Stimulated activated CD8-positive, alpha-beta memory T cell treated with anti-CD3 and anti-CD28 coated beads, Interleukin-4, amount 100 ng/mL, for 24 hours (primary cell): Measurements from ENCODE around the gene DRD2.

Experiments
- DNase-seq: peaks from one replicate; pipeline ENCODE4 v3.0.0-alpha.2; 2020; ENCODE audit warnings: low read depth

The DRD2 gene

DNA sequence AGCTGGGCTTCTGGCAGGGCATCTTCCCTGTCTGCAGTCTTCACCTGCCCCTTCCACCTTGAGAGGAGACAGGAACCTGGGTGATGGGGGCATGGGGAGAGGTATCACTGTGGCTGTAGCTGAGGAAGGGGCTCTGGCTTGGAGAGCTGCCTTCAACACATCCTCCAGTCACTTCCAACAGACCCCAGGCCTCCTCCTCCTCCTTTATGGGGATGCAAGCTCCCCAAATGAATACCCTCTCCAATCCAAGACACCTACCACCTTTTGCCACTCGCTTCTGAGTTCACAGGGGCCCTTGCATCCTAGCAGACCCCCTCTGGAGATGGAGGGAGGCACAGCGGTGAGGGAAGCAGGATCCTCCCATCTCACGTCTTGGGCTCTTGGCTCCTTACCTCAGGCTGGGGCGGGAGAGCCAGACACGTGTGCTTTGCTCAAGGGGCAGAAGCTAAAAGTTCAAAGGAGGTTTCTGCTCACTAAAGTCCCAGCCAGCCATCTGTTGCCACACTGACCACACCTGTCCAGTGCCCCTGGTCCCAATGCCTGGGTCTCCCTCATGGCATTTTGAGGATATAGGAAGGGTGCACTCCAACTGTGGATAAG lies 74.5 kb downstream of the DRD2 start:
- DNase-seq: no peak

DNA sequence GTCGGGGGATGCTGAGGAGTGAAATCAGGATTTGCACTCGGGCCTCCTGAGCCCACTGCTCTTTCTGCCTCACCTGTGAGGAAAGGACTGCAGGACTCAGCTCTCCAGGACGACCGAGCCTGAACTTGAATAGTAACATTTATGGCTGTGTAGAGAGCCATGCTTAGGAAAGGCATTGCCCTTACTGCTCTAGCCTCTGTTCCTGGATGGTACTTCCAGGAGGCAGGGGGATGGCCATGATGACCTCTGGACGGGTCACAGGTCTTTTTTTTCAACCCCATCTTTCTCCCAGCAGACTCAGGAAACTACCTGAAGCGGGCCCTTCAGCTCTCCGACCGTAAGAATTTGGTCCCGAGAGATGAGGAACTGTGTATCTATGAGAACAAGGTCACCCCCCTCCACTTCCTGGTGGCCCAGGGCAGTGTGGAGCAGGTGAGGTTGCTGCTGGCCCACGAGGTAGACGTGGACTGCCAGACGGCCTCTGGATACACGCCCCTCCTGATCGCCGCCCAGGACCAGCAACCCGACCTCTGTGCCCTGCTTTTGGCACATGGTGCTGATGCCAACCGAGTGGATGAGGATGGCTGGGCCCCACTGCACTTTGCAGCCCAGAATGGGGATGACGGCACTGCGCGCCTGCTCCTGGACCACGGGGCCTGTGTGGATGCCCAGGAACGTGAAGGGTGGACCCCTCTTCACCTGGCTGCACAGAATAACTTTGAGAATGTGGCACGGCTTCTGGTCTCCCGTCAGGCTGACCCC lies 76.3 kb downstream of the DRD2 start:
- no peak for DNase-seq

DNA sequence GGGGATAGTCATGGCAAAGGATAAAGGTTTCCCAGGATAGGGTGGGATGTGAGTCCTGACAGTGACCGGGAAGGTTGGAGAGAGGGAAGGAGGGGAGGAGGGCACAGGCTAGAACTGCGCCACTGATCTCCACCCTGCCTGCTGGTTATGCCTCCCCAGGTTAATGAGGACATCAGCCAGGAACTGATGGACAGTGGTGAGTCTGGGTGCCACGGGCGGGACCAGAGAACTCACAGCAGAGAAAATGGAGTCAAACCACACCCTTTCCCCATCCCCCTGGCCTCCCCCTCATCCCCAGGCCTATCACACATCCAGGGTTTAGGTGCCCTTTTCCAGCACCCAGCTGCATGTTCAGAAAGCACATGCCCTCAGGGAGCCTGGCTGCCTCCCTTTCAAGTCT lies 77.4 kb downstream of the DRD2 start:
- no peak for DNase-seq

DNA sequence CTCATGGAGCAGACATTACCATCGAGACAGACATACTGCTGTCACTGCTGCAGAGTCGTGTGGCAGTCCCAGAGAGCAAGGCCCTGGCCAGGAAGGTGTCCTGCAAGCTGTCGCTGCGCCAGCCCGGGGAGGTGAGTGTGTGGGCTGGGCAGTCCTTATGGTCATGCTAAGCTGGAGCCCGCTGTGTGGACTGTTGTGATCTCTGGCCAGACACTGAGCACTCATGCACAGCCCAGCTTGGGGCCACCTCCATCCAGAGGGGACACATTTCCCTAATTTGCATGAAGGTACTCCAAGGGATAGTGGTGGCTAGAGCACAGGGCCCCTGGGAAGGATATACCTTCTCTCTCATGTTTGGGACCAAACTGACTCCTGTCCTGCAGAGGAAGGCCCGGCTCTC lies 78.0 kb downstream of the DRD2 start:
- no peak for DNase-seq

DNA sequence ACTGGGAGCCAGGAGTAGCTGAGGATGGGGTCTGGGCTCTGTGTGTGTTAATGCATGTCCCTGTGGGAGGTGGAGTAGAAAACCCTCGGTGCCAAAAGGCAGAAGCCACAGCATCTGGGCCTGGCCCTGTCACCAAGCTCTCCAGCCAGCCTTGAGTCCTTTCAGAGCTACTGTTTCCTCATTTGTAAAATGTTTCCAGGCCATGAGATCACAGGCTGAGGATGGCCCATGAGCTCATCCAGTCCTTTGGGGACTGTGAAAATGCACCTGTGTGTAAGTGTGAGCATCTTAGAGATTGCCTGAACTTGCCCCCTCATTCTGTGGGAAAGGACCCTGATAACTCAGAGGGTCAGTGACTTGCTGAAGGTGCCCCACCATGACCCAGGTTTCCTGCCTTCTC lies 78.5 kb downstream of the DRD2 start:
- no peak for DNase-seq

DNA sequence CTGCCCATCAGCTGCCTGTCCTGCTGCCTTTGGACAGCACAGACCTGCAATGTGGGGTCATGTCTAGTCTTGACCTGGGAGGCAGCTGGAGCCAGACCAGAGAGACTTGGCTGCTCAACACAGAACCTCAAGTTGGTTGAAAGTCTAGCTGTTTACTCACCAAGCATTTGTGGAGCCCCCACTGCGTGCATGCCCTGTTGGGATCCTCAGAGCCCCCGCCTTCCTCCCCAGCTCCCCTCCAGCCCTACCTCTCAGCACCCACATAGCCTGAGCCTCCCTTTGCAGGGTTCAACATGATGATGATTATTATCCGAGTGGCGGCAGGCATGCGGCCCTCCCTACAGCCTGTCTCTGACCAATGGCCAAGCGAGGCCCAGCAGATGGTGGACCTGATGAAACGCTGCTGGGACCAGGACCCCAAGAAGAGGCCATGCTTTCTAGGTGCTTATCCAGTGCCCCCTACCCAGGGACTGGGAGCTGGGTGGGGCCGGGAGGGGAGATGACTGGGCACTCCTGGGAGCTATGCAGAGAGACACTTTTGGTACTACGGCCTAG lies 79.3 kb downstream of the DRD2 start:
- no peak for DNase-seq

DNA sequence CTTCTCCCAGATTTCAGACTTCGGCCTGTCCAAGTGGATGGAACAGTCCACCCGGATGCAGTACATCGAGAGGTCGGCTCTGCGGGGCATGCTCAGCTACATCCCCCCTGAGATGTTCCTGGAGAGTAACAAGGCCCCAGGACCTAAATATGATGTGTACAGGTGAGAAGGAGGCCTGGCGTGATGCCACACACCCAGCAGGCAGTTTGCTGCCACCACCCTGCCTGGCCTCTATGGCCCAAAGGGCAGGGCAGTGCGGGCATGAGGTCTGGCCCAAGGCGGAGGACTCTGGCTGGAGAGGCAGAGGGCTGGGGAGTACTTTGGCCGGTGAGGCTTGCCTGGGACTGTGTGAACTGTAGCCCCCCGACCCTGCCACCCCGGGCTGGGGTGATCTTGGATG lies 80.3 kb downstream of the DRD2 start:
- DNase-seq: no peak

DNA sequence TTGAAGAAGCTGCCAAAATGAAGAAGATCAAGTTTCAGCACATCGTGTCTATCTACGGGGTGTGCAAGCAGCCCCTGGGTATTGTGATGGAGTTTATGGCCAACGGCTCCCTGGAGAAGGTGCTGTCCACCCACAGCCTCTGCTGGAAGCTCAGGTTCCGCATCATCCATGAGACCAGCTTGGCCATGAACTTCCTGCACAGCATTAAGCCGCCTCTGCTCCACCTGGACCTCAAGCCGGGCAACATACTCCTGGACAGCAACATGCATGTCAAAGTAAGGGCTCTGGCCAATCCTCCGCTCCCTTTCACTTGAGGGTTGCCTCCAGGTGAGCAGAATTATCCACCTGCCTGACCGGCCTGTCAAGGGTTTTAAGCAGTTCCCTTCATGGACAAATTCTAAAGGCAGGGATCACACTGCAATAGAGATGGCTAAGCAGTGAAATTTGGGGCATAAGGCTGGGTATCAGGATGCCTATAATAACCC lies 81.7 kb downstream of the DRD2 start:
- no peak for DNase-seq

DNA sequence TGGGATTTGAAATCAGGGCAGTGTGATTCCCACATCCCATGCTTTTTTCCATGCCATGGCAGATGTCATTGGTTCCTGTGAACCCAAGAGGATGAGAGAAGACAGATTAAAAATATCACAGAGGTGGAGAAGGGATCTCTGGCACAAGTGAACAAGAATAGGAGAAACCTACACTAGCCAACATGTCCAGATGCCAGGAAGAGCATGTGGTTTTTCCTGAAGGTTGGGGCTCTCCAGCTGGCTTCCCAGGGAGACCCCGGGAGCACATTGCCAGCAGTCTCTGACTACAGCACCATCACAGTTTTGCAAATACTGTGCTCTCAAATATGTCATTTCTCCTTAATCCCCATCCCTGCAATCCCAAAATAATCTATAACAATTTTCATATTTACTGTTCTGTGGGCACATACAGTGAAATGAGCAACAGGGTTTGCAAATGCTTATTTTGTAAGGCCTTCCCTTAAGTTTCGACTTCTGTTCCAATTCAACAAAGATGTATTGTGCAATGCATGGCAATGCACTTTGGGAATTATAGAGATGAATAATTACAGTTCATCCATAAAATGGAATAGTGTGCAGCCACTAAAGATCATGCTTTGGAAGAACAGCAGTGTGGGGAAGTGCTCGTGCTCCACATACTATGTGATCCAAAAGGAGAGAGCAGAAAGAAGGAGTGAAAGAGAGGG lies 82.8 kb downstream of the DRD2 start:
- DNase-seq: no peak

DNA sequence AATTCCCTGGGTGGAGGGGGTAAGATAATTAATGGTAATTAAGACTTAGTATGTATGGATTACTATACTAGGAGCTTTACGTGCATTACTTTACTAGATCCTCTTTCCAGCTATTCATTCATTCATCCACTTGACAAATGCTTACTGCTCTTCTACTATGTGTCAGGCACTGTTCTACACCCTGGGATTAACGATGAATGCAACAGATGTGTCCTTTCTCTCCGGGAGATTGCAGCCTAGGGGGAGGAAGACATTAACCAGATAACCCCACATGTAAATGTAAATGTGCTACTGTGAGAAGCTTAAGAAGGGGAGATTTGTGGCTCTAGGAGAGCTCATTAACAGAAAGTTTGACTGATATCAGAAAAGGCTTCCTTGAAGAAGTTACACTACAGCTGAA lies 85.9 kb downstream of the DRD2 start:
- no peak for DNase-seq

DNA sequence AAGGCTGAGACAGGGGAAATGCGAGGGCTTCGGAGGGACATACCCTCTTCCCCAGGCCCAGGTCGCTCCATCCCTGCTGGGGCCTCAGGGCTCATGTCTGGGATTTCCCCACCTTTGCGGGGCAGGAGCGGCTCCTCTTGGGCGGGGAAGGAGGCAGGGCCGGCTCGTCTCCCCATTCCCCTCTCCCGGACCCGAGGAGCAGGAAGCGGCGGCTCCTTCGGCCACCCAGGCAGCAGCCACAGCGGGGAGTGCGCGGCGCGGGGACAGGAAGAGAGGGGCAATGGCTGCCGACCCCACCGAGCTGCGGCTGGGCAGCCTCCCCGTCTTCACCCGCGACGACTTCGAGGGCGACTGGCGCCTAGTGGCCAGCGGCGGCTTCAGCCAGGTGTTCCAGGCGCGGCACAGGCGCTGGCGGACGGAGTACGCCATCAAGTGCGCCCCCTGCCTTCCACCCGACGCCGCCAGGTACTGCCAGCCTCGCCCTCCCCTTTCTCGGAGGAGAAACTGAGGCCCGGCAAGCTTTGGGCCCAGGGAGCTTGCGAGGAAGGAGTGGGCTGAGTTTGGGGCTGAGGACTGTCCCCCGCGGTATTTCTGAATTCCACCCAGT lies 87.5 kb downstream of the DRD2 start, which contains the start of gene ANKK1:
TSS of gene ANKK1 (plus strand) at position 175 of the 607 bp plus-strand sequence. CDS start at position 281, 106 bp downstream.
- DNase-seq: no peak

DNA sequence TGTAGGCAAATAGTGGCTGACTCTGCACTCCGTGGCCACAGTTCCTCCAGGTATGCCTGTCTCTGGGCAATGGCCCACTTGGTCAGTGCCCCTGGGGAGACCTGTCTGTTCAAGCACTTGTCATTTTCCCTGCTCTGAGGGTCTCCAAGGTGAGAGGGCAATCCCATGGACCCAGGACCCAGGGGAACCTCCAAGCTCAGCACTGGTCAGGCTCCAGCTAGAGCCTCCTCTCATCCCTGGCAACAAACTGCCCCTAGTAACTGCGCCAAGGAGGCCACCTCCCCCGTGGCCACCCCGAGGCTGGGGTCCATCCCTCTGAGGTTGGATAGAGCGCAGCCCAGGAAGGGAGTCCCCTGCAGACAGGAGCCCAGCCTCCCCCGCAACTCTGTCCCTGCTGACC lies 88.3 kb downstream of the DRD2 start:
- DNase-seq: no peak

DNA sequence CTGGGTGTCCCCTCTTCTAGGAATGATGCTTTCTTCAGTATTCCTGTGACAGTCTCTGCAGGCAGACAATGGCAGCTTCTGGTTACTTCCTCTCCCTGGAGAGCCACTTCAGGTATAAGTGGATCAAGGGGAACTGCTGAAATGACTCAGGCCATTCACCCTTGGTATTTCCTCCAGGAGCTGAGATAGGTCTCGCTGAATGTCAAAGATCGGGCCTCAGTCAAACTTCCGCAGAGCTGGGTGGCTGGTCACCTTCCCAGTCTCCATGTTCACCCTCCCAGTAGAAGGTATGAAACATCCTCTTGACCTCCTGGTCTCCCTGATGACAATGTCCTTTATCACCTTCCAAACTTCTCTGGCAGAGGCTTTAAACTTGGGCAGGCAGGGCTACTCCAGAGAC lies 89.4 kb downstream of the DRD2 start:
- DNase-seq: no peak

DNA sequence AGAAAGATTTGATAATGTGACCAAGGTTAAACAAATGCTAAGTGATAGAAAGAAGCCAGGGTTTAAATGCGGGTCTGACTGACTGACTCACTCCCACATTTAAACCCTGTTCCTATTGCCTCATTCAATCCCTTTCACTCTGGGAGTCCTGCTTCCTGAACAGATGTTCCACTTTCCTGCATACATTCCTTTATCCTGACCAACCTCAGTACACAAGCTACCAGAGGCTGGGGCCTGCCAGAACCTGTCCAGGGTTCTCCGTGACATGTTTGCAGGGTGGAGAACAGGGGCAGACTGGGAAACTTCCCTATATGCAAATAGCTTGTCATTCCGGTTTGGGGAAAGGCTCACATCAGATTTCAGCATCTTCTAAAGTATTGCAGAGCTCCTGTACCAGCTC lies 90.6 kb downstream of the DRD2 start:
- DNase-seq: no peak

DNA sequence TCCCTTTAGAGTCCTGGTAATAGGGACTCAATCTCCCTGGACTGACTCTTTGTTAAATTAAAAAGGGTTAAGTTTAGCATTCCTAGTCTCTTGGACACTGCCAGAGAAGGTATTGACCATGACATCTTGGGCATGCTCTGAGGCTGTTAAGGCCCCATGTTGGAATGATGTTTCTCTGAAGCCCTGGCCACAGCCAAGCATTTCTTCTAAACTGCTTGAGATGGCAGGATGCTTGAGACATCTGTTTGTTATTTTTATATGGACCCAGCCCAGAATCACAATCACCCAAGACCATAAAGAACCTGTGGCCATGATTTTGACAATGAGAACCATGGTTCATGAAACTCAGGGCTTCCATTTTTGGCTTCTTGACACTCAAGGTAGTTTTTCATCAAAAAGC lies 93.1 kb downstream of the DRD2 start:
- DNase-seq: no peak

DNA sequence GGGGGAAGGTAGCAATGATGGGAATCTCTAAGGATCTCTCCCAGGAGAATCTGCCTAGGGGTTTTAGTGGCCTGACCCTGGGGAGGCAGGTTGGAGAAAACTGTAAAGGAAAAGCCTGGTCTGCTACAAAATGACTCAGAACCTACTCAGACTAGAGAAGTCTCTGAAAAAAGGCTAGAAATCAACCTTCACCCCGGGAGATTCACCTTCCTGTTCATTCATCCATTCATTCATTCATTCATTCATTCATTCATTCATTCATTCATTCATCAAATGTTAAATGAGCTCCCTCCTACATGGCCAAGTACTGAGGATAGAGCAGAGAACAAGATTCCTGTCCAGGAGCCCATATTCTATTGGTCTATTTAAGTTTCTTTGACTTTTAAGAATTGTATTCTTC lies 96.5 kb downstream of the DRD2 start:
- no peak for DNase-seq

DNA sequence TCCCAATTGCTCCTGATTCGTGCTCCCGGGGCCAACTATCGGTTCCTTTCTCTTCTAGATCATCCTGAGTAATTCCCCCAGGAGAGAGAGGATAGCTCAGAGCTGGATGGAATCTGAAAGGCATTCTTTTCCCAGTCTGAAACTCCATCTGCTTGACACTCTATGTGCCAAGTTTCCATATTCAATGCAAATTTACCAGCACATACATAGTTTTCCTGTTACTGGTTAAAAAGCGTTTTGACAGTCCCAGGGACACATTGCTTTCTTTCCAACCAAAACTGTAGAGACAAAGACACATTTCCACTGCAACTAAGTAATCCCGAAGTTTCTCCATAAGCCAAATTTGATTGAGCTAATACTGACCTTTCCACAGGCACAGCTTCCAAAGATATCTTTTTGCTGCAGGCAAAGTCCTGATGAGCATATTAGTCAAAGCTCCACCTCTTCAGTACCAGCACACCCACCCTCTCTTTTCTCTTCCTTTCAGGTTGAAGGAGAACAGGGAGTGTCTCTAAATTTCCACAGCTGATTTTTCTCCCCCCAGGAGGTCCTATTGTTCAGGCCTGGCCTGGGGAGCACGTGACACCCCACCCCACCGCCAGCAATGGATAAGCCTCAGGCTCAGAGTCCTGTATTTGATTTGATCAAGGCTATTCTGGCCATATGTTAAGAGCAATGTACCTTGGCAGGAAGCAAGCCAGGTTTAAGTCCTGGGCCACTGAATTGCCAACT lies 97.4 kb downstream of the DRD2 start:
- no peak for DNase-seq

DNA sequence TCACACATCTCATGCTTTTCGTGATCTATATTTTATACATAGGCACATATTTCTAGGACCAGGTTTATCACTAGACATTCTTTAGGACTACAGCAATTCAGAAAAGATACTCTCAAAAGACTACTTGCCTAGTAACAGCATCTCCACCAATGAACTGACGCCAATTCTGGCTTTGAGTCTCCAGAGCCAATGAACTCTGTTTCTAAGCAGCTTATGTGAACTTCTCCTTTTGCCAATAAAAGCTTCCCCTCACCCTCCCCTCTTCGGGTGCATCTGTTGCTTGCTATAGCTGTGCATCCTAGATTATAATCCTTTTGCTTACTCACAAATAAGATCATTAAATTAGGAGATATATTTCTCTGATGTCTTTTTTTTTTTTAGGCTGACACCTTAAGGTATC lies 99.0 kb downstream of the DRD2 start:
- DNase-seq: no peak

DNA sequence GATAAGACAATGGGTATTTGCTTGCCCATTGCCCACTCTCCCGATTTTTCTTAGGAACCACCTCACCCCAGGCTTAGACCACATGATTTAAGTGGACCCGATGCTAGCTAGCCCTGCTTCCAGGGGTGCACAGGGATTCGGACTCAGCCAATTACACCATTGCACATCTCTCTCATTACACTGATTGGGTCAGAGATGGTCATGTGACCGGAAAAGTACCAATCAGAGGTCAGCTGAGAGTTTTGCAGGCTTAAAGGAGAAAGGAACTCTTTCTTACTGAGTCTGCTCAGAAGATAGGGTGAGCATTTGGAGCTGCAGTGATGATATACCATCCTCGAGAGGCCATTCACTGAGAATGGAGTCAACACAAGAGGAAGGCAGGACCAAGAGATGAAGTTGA lies 99.8 kb downstream of the DRD2 start:
- no peak for DNase-seq

DNA sequence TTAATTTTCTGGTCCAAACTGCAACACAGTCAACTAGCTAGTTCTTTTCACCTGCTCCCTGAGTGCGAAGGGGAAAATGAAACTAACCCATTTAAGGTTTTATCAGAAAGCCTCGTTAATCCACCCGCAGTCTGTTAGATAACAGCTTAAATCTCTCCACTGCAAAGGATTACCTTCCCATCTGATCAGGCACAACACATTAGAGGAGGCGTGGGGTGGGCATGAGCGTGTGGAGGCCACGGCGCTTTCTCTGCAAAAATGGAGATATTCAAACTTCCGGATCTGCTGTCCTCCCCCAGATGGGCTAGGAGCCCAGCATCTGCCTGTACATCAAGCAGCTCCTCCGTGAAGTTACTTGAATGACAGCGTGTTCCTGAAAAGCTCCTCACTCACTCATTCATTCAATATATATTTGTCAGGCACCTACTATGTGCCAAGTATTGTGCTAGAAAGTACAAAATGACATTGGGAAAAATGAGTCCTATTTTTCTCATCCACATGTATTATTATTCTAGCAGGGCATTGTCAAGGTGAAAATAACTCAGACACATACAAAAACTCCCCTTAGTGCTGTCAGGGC lies 101.1 kb downstream of the DRD2 start:
- no peak for DNase-seq

DNA sequence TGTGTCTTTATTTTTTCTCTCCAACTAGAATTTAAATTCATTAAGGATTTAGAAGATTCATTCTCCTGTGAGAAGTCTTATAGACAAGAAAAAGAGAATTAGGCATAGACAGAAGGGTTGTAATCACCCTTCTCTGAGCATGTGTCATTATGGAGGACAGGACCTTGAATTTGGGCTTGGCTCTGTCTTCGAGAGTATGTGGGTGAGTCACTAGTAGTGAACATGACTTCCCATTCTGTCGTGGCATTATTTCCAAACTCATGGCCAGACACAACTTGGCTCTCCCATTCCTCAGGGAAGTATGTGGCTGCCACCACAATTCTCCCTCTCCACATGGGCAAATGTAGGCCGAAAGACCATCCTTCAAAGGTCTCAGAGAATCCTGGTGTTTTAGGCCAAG lies 101.9 kb downstream of the DRD2 start:
- DNase-seq: no peak
